ENCODE measurements around the gene RPS27L. TPM values are rescaled to one million over a fixed set of nuclear protein-coding genes. Genes with fewer than 3 reads are reported as not detected.

RPS27L gene
- total and polyA plus RNA-seq, 2 of the 8 experiments (the other 6 are each of a cell fraction or from before 2014, with no cell fraction given) = 115 to 143 TPM

DNA sequence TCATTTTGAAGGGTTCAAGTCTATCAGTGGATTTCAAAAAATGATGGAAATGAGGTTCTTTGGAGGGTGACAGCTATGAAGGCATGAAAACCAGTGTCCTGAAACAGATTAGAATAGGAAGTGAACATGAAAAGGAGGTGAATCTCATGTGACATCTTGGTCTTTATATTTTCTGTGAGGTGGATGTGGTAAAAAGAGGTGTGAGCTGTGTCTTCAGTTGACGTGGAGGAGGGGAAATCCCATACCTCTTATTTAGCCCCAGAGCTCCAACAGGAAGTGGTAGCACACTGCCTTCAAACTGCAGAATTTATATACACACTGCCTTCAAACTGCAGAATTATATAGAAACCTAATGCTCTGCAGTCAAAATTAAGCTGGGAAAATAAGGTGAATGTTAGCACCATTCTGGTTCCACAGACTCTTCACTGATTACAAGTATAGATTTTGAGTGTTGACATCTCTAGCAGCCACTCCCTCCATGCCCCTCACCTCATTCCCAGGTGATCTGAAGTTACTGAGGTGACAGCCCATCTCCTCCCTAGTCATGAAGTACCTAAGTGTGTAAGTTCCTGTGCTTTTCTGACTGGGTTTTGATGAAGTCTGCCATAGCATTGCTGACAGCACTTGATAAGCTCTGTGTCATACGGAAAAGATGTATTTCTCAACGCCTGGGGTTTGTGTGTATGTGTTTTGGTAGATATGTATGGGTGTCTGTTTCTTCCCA is 34.8 kb upstream of the RPS27L start:
- POLR2A ChIA-PET (ENCODE audit: partially characterized antibody) = interaction anchor here (1.0 to 1.5 kb wide), 3 partner anchors 31 to 119 kb away, joined by 3 to 4 read pairs (median 3); no protein-coding TSS in a partner anchor
- TF ChIP-seq ZNF274 (IDR thresholded peaks at IDR 0.05; ENCODE audit: borderline replicate concordance, extremely low read depth, low read length) (no peak), ATF3 (IDR thresholded peaks at IDR 0.05; ENCODE audit: insufficient read depth, low read depth, low read length) (no peak), EP300 (IDR thresholded peaks at IDR 0.05; ENCODE audit: borderline replicate concordance in 1 of 2, low read depth in 2 of 2, low read length in 2 of 2) (no peak), POU5F1 (IDR thresholded peaks at IDR 0.05; ENCODE audit: low read depth, low read length) (no peak), CREB1 (IDR thresholded peaks at IDR 0.05) (no peak), RBBP5 (IDR thresholded peaks at IDR 0.05; ENCODE audit: borderline replicate concordance, low read depth, low read length) (no peak), USF2 (IDR thresholded peaks at IDR 0.05; ENCODE audit: low read length) (no peak)

More for the DNA sequence above, 34.8 kb upstream of the RPS27L start:
- no peak overlapping the region for H2AFZ ChIP-seq (ENCODE audit: low read length)
- peaks cover 9 to 70% of the 10 kb centered on the region in 2 experiments for H3K79me2 ChIP-seq (ENCODE audit: control insufficient read depth in 1 of 2, insufficient read depth in 2 of 2, low read length in 2 of 2)
- H3K18ac ChIP-seq (ENCODE audit: extremely low read depth, low read length) = no peak overlapping the region
- no peak overlapping the region for H3K27ac ChIP-seq (ENCODE audit: low read depth, low read length)
- no peak overlapping the region for H4K91ac ChIP-seq (replicated peaks; ENCODE audit: insufficient read length, low read length)
- H2BK20ac ChIP-seq (ENCODE audit: low read length) = no peak overlapping the region
- no peaks in the 10 kb centered on the region for H3K27me3 ChIP-seq (replicated peaks in 1 of 4; ENCODE audit: control insufficient read depth in 3 of 4, extremely low read depth in 1 of 4, insufficient read depth in 3 of 4, low read length in 3 of 4)
- WGBS, 2 experiments (ENCODE audit: extremely low coverage in 1 of 2, insufficient coverage in 1 of 2, insufficient read length in 1 of 2, insufficient replicate concordance in 2 of 2, low coverage in 1 of 2, low lambda C conversion rate in 2 of 2, missing lambda C conversion rate in 1 of 2) = 94% methylated on average over 3 of the region's 3 CpGs; no CpG with 5 or more reads in 1 of the 2 experiments
- H3K4me2 ChIP-seq (ENCODE audit: insufficient read depth in 1 of 2, low read depth in 2 of 2, low read length in 2 of 2) = no peak overlapping the region
- H4K5ac ChIP-seq (ENCODE audit: insufficient read length, low read depth, low read length) = no peak overlapping the region
- H2BK12ac ChIP-seq (ENCODE audit: low read depth, low read length) = no peak overlapping the region
- no peak overlapping the region for H3K14ac ChIP-seq (ENCODE audit: insufficient read length)
- no peak overlapping the region for H3K9ac ChIP-seq (replicated peaks in 1 of 4; ENCODE audit: extremely low read depth in 1 of 4, low read depth in 3 of 4, low read length in 3 of 4)
- H3K9me3 ChIP-seq (ENCODE audit: insufficient read depth in 2 of 2, low read depth in 1 of 2, low read length in 1 of 2) = no peaks in the 10 kb centered on the region
- H2BK5ac ChIP-seq (ENCODE audit: low read depth, low read length) = no peak overlapping the region
- no peak overlapping the region for H2BK120ac ChIP-seq (replicated peaks; ENCODE audit: low read depth, low read length)
- FAIRE-seq (no peak), DNase-seq (ENCODE audit: low read depth in 1 of 2, low spot score in 2 of 2) (no peak)
- H3K4me1 ChIP-seq (replicated peaks in 1 of 4; ENCODE audit: control insufficient read depth in 3 of 4, insufficient read depth in 4 of 4, low read length in 3 of 4) = peaks cover 0 to 10% (median 8%) of the 10 kb centered on the region in 4 experiments; a peak in 3 of 7 replicates
- no peak overlapping the region for H3K4me3 ChIP-seq (ENCODE audit: extremely low read depth in 1 of 4, insufficient read depth in 2 of 4, low read depth in 3 of 4, low read length in 4 of 4)
- H3K56ac ChIP-seq (replicated peaks; ENCODE audit: insufficient read length, low read depth, low read length) = no peak overlapping the region
- H3K23ac ChIP-seq (ENCODE audit: insufficient read length) = no peak overlapping the region
- no peak overlapping the region for H2BK15ac ChIP-seq (ENCODE audit: low read length)
- no peak overlapping the region for H3K4ac ChIP-seq (replicated peaks; ENCODE audit: insufficient read length, low read depth, low read length)
- CTCF ChIA-PET (ENCODE audit: partially characterized antibody) = interaction anchor here (1.8 kb wide), 1 partner anchor 10 kb away, joined by 11 read pairs; no protein-coding TSS in a partner anchor
- H2AK5ac ChIP-seq (ENCODE audit: low read depth, low read length) = no peak overlapping the region
- peaks cover 0 to 2% of the 10 kb centered on the region in 2 experiments for H4K20me1 ChIP-seq (replicated peaks in 1 of 2; ENCODE audit: control insufficient read depth in 1 of 2, insufficient read depth in 2 of 2, low read length in 2 of 2)
- no peaks in the 10 kb centered on the region for H3K36me3 ChIP-seq (ENCODE audit: control insufficient read depth in 2 of 4, insufficient read depth in 4 of 4, low read length in 3 of 4)
- H3K23me2 ChIP-seq (ENCODE audit: low read depth, low read length) = peaks cover 6% of the 10 kb centered on the region; the same call in 1 of the 2 replicates
- H4K8ac ChIP-seq (ENCODE audit: extremely low read depth, insufficient read depth, low read length) = no peak overlapping the region
- peaks cover 4% of the 10 kb centered on the region; the same call in 1 of the 2 replicates for H3K79me1 ChIP-seq (ENCODE audit: low read depth, low read length)

All from H1 (cell line).